Common myeloid progenitor, CD34-positive (primary cell): ENCODE data around the gene DZIP1.

ENCODE experiments used
- CTCF ChIA-PET: fragments of 350-600 bp; sonication (Branson Sonifier 250); formaldehyde crosslinking; loops from one replicate; lab custom pipeline; 2021; ENCODE audit warnings: antibody characterized with exemption; lab: Charles Lee
- POLR2A ChIA-PET: fragments of 350-600 bp; sonication (Branson Sonifier 250); formaldehyde crosslinking; loops from one replicate; lab custom pipeline; 2021; ENCODE audit warnings: antibody characterized with exemption; lab: Charles Lee
- DNase-seq, 3 donors: peaks; one replicate each; pipeline versions ENCODE4 v3.0.0 to v3.0.0-alpha.2; 2013
- H3K27ac ChIP-seq, 2 experiments: 1 replicate in 1 of 2; 2 replicates in 1 of 2; pipeline ENCODE4 v1.7.0; 2013; ENCODE audit warnings: inconsistent platforms in 2 of 2, low read length in 2 of 2, mild to moderate bottlenecking in 2 of 2, low read depth in 1 of 2, moderate library complexity in 1 of 2; ENCODE audit not compliant: severe bottlenecking in 2 of 2, insufficient read depth in 1 of 2, poor library complexity in 1 of 2
- H3K27me3 ChIP-seq, 5 experiments: replicated peaks in 2 of 5; 1 replicate in 3 of 5; 2 replicates in 2 of 5; pipeline versions ENCODE4 v1.6.1 to v1.7.0; 2013; ENCODE audit warnings: low read length in 4 of 5, mild to moderate bottlenecking in 2 of 5, moderate library complexity in 2 of 5, inconsistent platforms in 1 of 5; ENCODE audit not compliant: insufficient read depth in 5 of 5, control insufficient read depth in 4 of 5
- H3K36me3 ChIP-seq, 4 experiments: 1 replicate in 2 of 4; 2 replicates in 2 of 4; pipeline versions ENCODE4 v1.6.1 to v1.7.0; 2013; ENCODE audit warnings: low read length in 3 of 4, control low read depth in 1 of 4, mild to moderate bottlenecking in 1 of 4; ENCODE audit not compliant: control insufficient read depth in 4 of 4, insufficient read depth in 4 of 4
- H3K4me1 ChIP-seq, 4 experiments: 1 replicate in 3 of 4; 2 replicates in 1 of 4; pipeline versions ENCODE4 v1.6.1 to v1.7.1; 2013; ENCODE audit warnings: low read length in 3 of 4, mild to moderate bottlenecking in 3 of 4, control low read depth in 1 of 4, inconsistent platforms in 1 of 4, moderate library complexity in 1 of 4; ENCODE audit not compliant: control insufficient read depth in 4 of 4, insufficient read depth in 4 of 4; ENCODE audit errors: control extremely low read depth in 1 of 4
- H3K4me3 ChIP-seq, 7 experiments: 1 replicate in 4 of 7; 2 replicates in 3 of 7; pipeline versions ENCODE4 v1.5.1 to v1.7.0; 2013; ENCODE audit warnings: mild to moderate bottlenecking in 7 of 7, low read length in 6 of 7, moderate library complexity in 6 of 7, inconsistent platforms in 2 of 7, low read depth in 2 of 7, control low read depth in 1 of 7; ENCODE audit not compliant: insufficient read depth in 4 of 7, control insufficient read depth in 1 of 7; ENCODE audit errors: extremely low read depth in 1 of 7
- H3K9me3 ChIP-seq, 5 experiments: 1 replicate in 4 of 5; 2 replicates in 1 of 5; pipeline versions ENCODE4 v1.6.1 to v1.7.1; 2013; ENCODE audit warnings: low read length in 4 of 5, mild to moderate bottlenecking in 2 of 5, inconsistent platforms in 1 of 5, low read depth in 1 of 5, moderate library complexity in 1 of 5; ENCODE audit not compliant: control insufficient read depth in 4 of 5, insufficient read depth in 2 of 5; ENCODE audit errors: control extremely low read depth in 1 of 5
- WGBS: methylation state at CpG from one replicate; pipeline ENCODE4 v1.1.5; 2013; ENCODE audit not compliant: insufficient coverage; 5-methylcytosine and 5-hydroxymethylcytosine counted together

The DZIP1 gene

DNA sequence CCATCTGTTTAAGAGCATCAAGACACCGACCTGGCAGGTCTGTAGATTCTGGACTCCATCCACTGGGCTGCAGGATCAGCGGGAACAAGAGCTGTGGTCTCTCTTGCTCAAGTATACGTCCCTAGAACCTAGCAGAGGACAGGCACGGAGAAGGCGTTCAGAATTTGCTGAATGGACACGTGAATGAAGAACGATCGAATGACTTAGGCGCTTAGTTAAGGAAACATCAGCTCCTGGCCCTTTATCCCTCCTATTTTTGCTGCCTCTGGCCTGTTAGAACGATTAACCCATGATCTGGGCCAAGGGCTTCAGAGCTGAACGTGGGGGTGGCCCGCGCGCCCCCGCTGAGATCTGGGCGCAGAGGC, 953 bp downstream of the DZIP1 start:
- H3K4me3 ChIP-seq: peak overlapping the region; percentile 24 to 71 (median 64)
- DNase-seq: peak in 2 of 3 donors; percentile 29 to 41
- H3K27me3 ChIP-seq: peaks cover 14 to 62% (median 26%) of the 10 kb centered on the region in 5 experiments
- peaks cover 4 to 22% (median 12%) of the 10 kb centered on the region in 4 experiments for H3K4me1 ChIP-seq
- H3K9me3 ChIP-seq: peaks cover 0 to 2% (median 0%) of the 10 kb centered on the region in 5 experiments
- ChIA-PET CTCF (interaction anchor here (0.8 to 2.7 kb wide), 4 partner anchors 19 to 119 kb away, joined by 3 to 9 read pairs (median 3); no protein-coding TSS in a partner anchor), POLR2A (no interaction called here)
- no peak overlapping the region for H3K27ac ChIP-seq
- whole genome bisulfite sequencing: 24% methylated on average over 16 of the region's 16 CpGs
- no peaks in the 10 kb centered on the region for H3K36me3 ChIP-seq

DNA sequence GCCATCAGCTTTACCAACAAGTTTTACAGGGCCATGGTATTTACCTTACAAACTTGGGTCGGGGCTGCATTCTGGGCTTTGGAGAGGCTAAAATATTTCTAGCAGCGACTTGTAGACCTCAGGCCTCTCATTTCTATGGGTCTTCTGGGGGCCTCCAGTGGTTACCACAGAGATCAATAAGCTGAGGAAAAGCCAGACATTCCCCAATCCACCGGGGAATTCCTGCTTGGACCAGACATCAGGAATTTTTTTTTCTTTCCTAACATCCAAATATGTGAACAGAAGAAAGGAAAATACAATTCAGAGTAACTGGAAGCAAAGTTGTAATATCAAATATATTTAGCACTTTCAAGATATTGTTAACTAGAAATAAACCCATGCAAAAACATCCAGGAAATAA, 1.5 kb downstream of the DZIP1 start:
- no peak overlapping the region for H3K4me3 ChIP-seq
- CTCF ChIA-PET: interaction anchor here (0.8 to 2.7 kb wide), 4 partner anchors 19 to 120 kb away, joined by 3 to 9 read pairs (median 3); no protein-coding TSS in a partner anchor
- DNase-seq: no peak
- no peaks in the 10 kb centered on the region for H3K9me3 ChIP-seq
- H3K4me1 ChIP-seq: peaks cover 4 to 22% (median 12%) of the 10 kb centered on the region in 4 experiments
- peaks cover 14 to 63% (median 26%) of the 10 kb centered on the region in 5 experiments for H3K27me3 ChIP-seq
- H3K36me3 ChIP-seq: no peaks in the 10 kb centered on the region
- POLR2A ChIA-PET: no interaction called here
- 100% methylated on average over 2 of the region's 3 CpGs for WGBS
- H3K27ac ChIP-seq: no peak overlapping the region

DNA sequence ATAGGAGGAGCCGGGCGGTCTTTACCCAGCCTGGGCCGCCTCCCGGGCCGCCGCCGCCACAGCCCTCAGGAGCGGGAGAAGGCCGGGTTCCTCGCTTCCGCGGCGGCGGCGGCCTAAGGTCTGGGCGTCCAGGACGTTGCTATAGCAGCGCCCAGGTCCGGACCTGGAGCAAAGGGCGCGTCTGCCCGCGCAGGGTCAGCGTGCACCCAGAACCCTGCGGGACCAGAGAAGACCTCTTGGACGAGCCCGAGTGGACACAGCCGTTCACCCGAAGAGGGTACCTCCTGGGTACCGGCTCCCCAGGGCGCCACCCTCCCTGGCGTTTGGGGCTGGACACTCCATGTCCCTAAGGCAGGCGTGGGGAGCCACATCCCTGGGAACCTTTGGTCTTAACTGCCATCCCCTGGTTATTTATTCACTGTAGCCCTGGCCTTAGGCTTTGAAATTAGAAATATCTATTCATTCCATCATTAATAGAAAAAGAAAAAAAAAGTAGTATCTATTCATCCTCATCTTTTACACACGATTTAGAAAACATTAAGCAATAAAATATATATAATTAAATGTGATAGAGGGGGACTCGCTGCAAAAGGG, 2.4 kb downstream of the DZIP1 start:
- WGBS: 11% methylated on average over 33 of the region's 35 CpGs
- ChIA-PET CTCF (interaction anchor here (1.0 to 2.7 kb wide), 5 partner anchors 18 to 192 kb away, joined by 3 to 9 read pairs (median 3); no protein-coding TSS in a partner anchor), POLR2A (no interaction called here)
- Histone ChIP-seq H3K27me3 (peaks cover 14 to 63% (median 26%) of the 10 kb centered on the region in 5 experiments), H3K36me3 (no peaks in the 10 kb centered on the region), H3K9me3 (no peaks in the 10 kb centered on the region), H3K4me3 (peak overlapping the region in 4 of 7 experiments; percentile 15 to 55 (median 28)), H3K27ac (no peak overlapping the region), H3K4me1 (peaks cover 4 to 22% (median 12%) of the 10 kb centered on the region in 4 experiments)
- peak in 1 of 3 donors; percentile 46 for DNase-seq

DNA sequence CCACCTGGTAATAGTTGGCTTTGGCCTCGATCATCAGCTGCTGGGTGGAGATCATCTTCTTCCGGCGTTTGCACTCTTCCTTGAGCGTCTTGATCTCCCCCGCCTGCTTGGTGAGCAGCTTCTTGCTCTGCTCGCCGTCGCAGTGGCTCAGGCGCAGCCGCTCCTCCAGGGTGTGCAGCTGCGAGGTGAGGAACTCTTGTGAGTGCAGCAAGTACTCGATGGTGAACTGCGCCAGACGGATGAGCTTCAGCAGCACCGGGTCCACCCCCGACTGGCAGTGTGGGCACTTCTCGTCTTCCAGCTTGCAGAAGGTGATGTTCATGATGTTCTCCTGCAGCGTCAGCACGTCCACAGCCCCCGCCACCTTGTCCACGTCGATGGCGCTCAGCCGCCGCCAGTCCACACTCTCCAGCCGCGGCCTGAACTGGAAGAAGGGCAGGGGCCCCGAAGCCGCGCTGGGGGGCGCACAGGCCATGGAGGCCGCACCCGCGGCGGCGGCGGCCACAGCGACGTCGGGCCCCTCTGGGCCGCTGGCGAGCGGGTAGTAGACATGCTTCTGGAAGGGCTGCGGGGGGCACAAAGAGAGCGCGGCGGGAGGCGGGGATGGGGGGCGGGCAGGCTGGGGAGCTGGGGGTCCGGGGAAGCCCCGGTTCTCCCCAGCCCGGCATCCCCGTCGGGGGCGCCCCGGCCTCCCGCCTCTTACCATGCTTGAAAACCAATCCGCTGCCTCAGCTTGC, 3.0 kb downstream of the DZIP1 start:
- CTCF ChIA-PET: interaction anchor here (1.0 to 1.3 kb wide), 2 partner anchors 144 to 192 kb away, joined by 3 read pairs; no protein-coding TSS in a partner anchor
- DNase-seq: peak in 1 of 3 donors; percentile 19
- H3K9me3 ChIP-seq: no peaks in the 10 kb centered on the region
- POLR2A ChIA-PET: no interaction called here
- 37% methylated on average over 53 of the region's 58 CpGs for WGBS
- H3K27ac ChIP-seq: no peak overlapping the region
- H3K4me3 ChIP-seq: peak overlapping the region in 3 of 7 experiments; percentile 15 to 55 (median 40)
- H3K27me3 ChIP-seq: peaks cover 14 to 63% (median 26%) of the 10 kb centered on the region in 5 experiments
- H3K36me3 ChIP-seq: no peaks in the 10 kb centered on the region
- peaks cover 4 to 22% (median 12%) of the 10 kb centered on the region in 4 experiments for H3K4me1 ChIP-seq

DNA sequence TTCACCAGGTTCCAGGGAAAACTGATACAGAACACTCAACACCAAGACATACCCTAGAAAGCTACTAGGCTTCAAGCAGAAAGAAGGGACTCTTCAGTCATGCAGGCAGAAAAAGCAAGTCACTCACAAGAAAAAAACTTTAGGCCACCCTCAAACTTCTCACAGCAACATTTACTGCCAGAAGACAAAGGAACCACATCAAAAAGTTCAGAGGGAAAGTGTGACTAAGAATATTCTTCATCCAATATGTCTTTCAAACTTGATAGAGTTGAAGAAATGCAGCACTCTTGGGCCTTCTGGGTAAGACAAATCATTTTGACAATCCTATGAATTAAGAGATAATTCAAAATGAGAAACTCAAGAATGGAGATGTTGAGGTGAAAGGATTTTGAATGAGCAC, 7.7 kb downstream of the DZIP1 start:
- H3K4me3 ChIP-seq: no peak overlapping the region
- peaks cover 0 to 23% (median 12%) of the 10 kb centered on the region in 5 experiments for H3K27me3 ChIP-seq
- ChIA-PET POLR2A (no interaction called here), CTCF (no interaction called here)
- peaks cover 0 to 4% (median 2%) of the 10 kb centered on the region in 4 experiments for H3K4me1 ChIP-seq
- peak in 1 of 3 donors; percentile 17 for DNase-seq
- H3K36me3 ChIP-seq: no peaks in the 10 kb centered on the region
- no peaks in the 10 kb centered on the region for H3K9me3 ChIP-seq
- no peak overlapping the region for H3K27ac ChIP-seq

DNA sequence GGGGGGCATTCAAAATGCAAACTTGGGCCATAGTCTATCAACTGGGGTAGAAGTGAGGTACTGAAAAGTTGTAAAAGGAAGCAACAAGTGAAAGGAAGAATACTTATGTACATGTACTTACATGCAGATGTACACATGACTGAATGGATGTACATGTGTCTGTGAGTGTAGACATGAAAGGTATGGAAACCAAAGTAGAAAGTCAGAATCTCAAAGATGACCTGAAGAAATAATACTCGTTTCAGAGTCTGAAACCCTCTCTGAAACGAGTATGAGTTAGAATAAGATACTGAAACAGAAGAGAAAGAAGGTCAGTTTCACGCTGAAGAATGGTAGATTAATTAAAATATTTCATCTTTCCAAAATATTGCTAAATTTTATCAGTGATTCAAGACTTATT, 13.9 kb downstream of the DZIP1 start:
- Histone ChIP-seq H3K36me3 (no peaks in the 10 kb centered on the region), H3K27me3 (no peaks in the 10 kb centered on the region), H3K4me1 (no peaks in the 10 kb centered on the region), H3K27ac (no peak overlapping the region), H3K4me3 (no peak overlapping the region), H3K9me3 (peaks cover 0 to 7% (median 0%) of the 10 kb centered on the region in 5 experiments)
- ChIA-PET CTCF (no interaction called here), POLR2A (interaction anchor here (0.7 kb wide), 1 partner anchor 66 kb away, joined by 4 read pairs; no protein-coding TSS in a partner anchor)
- no CpG with 5 or more reads among the region's 3 CpGs for WGBS
- DNase-seq: no peak

DNA sequence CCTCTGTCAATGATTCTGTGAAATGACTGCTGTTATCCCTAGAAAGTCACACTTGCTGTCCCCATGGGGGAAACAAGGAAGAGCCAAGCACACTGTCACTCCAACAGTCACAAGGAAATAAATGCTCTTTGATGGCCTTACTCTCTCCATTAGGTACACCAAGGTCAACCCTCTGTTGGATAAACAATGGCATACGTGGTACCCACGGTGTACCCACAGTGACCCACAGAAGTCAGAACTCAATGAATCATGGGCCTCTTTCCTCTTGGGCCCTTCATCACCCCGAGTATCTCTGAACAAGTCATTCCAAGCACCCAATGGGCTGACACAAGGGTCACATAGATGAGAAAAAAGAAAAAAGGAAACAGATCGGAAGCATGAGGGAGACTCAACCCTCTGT, 15.4 kb downstream of the DZIP1 start:
- ChIA-PET POLR2A (no interaction called here), CTCF (no interaction called here)
- WGBS: 67% methylated on average over 3 of the region's 4 CpGs

More for the DNA sequence above, 15.4 kb downstream of the DZIP1 start:
- Histone ChIP-seq H3K4me3 (no peak overlapping the region), H3K36me3 (no peaks in the 10 kb centered on the region), H3K4me1 (no peaks in the 10 kb centered on the region), H3K9me3 (peaks cover 0 to 7% (median 0%) of the 10 kb centered on the region in 5 experiments), H3K27me3 (no peaks in the 10 kb centered on the region), H3K27ac (no peak overlapping the region)
- DNase-seq: no peak
